ENCODE results near the gene KRT78.

KRT78 gene

GRCh38 chr12:52824741-52825410 is 23.9 kb downstream of the KRT78 start:
- DNase-seq (ENCODE audit: low read depth): no peak

- no peak for DNase-seq (ENCODE audit: low read depth)
Measured at GRCh38 chr12:52823761-52824450, 24.9 kb downstream of the KRT78 start.

GRCh38 chr12:52822771-52823510 is 25.9 kb downstream of the KRT78 start:
- DNase-seq (ENCODE audit: low read depth): no peak

- DNase-seq (ENCODE audit: low read depth): no peak
Measured at GRCh38 chr12:52821826-52822660, 26.8 kb downstream of the KRT78 start.

GRCh38 chr12:52821071-52821730 is 27.6 kb downstream of the KRT78 start:
- no peak for DNase-seq (ENCODE audit: low read depth)

GRCh38 chr12:52820521-52820920 is 28.3 kb downstream of the KRT78 start:
- DNase-seq (ENCODE audit: low read depth): no peak

GRCh38 chr12:52819731-52820510 is 28.9 kb downstream of the KRT78 start:
- DNase-seq (ENCODE audit: low read depth): no peak

GRCh38 chr12:52818887-52819420 is 29.8 kb downstream of the KRT78 start:
- no peak for DNase-seq (ENCODE audit: low read depth)

GRCh38 chr12:52818388-52818787 is 30.4 kb downstream of the KRT78 start:
- DNase-seq (ENCODE audit: low read depth): no peak

GRCh38 chr12:52817699-52818238 is 31.0 kb downstream of the KRT78 start:
- no peak for DNase-seq (ENCODE audit: low read depth)

- DNase-seq (ENCODE audit: low read depth): no peak
Measured at GRCh38 chr12:52817003-52817698, 31.6 kb downstream of the KRT78 start.

- DNase-seq (ENCODE audit: low read depth): no peak
Measured at GRCh38 chr12:52815676-52816588, 32.9 kb downstream of the KRT78 start.

- no peak for DNase-seq (ENCODE audit: low read depth)
Measured at GRCh38 chr12:52815161-52815560, 33.6 kb downstream of the KRT78 start.

- DNase-seq (ENCODE audit: low read depth): no peak
Measured at GRCh38 chr12:52814710-52815155, 34.1 kb downstream of the KRT78 start.

- no peak for DNase-seq (ENCODE audit: low read depth)
Measured at GRCh38 chr12:52813885-52814709, 34.7 kb downstream of the KRT78 start, which contains the start of gene KRT4. KRT4 (minus strand) TSS chr12:52814116; CDS start chr12:52814058, 58 bp downstream.

GRCh38 chr12:52813203-52813819 is 35.5 kb downstream of the KRT78 start:
- no peak for DNase-seq (ENCODE audit: low read depth)

- no peak for DNase-seq (ENCODE audit: low read depth)
Measured at GRCh38 chr12:52812749-52813148, 36.0 kb downstream of the KRT78 start.

Data from activated T-cell treated with anti-CD3 and anti-CD28 coated beads for 1 hour (primary cell).